Breast epithelium (tissue), 4 donors: ENCODE data around the gene PCDH15. TPM values are rescaled to one million over a fixed set of nuclear protein-coding genes. Genes with fewer than 3 reads are reported as not detected.

Source experiments
- DNase-seq, 2 donors: peaks; one replicate each; pipeline ENCODE4 v3.0.0-alpha.2; 2019; ENCODE audit warnings: low spot score in 2 of 2
- H3K27ac ChIP-seq, 2 donors: fragments of 200-600 bp; sonication (generic) in 1 of 2; one replicate each; pipeline ENCODE4 v1.5.1; 2016 to 2019; ENCODE audit warnings: mild to moderate bottlenecking in 1 of 2
- H3K27me3 ChIP-seq, 2 donors: fragments of 200-600 bp; sonication (generic) in 1 of 2; one replicate each; pipeline versions ENCODE4 v1.5.1 to v1.6.0; 2017 to 2019; ENCODE audit warnings: control low read depth in 1 of 2, mild to moderate bottlenecking in 1 of 2
- H3K36me3 ChIP-seq: fragments of 200-600 bp; one replicate; pipeline ENCODE4 v1.5.1; 2019
- H3K4me1 ChIP-seq, 2 donors: fragments of 200-600 bp; sonication (generic); one replicate each; pipeline ENCODE4 v1.5.1; 2016 to 2019; ENCODE audit warnings: control low read depth in 1 of 2
- H3K4me3 ChIP-seq, 3 donors: fragments of 200-600 bp; sonication (generic); 1 replicate in 2 of 3; 2 replicates in 1 of 3; pipeline ENCODE4 v1.5.1; 2016 to 2019; ENCODE audit warnings: mild to moderate bottlenecking in 3 of 3, moderate library complexity in 2 of 3
- H3K9me3 ChIP-seq, 2 donors: fragments of 200-600 bp; sonication (generic) in 1 of 2; one replicate each; pipeline ENCODE4 v1.5.1; 2016 to 2019; ENCODE audit warnings: control low read depth in 1 of 2
- CTCF ChIP-seq, 3 donors: fragments of 450-650 bp; IDR thresholded peaks; one replicate each; pipeline ENCODE4 v1.5.1; 2016 to 2017; ENCODE audit warnings: antibody characterized with exemption in 3 of 3, mild to moderate bottlenecking in 3 of 3, moderate library complexity in 3 of 3
- POLR2A ChIP-seq: fragments of 450-650 bp; IDR thresholded peaks from one replicate; pipeline ENCODE4 v1.6.1; 2016; ENCODE audit warnings: antibody characterized with exemption, mild to moderate bottlenecking, moderate library complexity
- POLR2AphosphoS5 ChIP-seq, 3 donors: sonication (generic); formaldehyde crosslinking; IDR thresholded peaks; one replicate each; pipeline ENCODE4 v1.6.1; 2017; ENCODE audit warnings: antibody characterized with exemption in 3 of 3
- intact Hi-C: fragments of 100-400 bp; cut with DNase I; formaldehyde crosslinking; loops from one replicate; pipeline ENCODE4 v1.15.1; 2023; ENCODE audit warnings: low total_unique reads
- total RNA-seq, 3 donors: library from RNA; depleted of rRNA; stranded (reverse); fragments of >200 nt; gene quantifications; one replicate each; pipeline ENCODE4 v1.1.0, GENCODE V29; 2016

The PCDH15 gene
- total RNA-seq, 3 donors from 2014 or later: not detected

DNA sequence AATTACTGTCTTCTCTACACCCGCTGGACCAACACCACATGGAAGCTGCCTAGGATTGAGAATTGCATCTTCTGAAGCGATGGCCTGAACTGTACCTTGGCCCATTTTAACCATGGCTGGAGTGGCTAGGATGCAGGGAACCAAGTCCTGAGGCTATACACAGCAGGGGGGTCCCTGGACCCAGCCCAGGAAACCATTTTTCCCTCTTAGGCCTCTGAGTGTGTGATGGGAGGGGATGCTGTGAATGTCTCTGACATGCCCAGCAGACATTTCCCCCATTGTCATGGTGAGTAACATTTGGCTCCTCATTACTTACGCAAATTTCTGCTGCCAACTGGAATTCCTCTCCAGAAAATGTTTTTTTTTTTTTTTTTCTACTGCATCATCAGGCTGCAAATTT, 822.7 kb downstream of the PCDH15 start:
- no peaks in the 10 kb centered on the region for H3K27me3 ChIP-seq
- H3K27ac ChIP-seq: no peak overlapping the region
- H3K36me3 ChIP-seq: no peaks in the 10 kb centered on the region
- H3K4me3 ChIP-seq: no peak overlapping the region
- intact Hi-C loops: no loop called here
- H3K4me1 ChIP-seq: no peaks in the 10 kb centered on the region
- no peak for DNase-seq
- H3K9me3 ChIP-seq: no peaks in the 10 kb centered on the region
- TF ChIP-seq CTCF (IDR thresholded peaks at IDR 0.05) (no peak), POLR2A (no peak), POLR2AphosphoS5 (IDR thresholded peaks at IDR 0.05) (no peak)

DNA sequence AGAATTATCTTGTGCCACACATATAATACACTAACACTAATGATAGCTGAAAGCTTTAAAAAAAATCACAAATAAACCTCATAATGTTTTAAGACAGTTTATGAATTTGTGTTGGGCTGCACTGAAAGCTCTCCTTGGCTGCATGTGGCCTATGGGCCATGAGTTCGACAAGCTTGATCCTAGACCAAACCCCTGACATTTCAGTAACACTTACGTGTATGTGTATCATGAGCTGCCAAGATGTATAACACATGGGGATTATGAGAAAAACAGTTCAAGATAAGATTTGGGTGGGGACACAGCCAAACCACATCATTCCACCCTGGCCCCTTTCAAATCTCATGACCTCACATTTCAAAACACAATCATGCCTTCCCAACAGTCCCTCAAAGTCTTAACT, 823.8 kb downstream of the PCDH15 start:
- Histone ChIP-seq H3K9me3 (no peaks in the 10 kb centered on the region), H3K27me3 (no peaks in the 10 kb centered on the region), H3K36me3 (no peaks in the 10 kb centered on the region), H3K4me3 (no peak overlapping the region), H3K4me1 (no peaks in the 10 kb centered on the region), H3K27ac (no peak overlapping the region)
- intact Hi-C loops: no loop called here
- DNase-seq: no peak
- no peak for TF ChIP-seq POLR2A

DNA sequence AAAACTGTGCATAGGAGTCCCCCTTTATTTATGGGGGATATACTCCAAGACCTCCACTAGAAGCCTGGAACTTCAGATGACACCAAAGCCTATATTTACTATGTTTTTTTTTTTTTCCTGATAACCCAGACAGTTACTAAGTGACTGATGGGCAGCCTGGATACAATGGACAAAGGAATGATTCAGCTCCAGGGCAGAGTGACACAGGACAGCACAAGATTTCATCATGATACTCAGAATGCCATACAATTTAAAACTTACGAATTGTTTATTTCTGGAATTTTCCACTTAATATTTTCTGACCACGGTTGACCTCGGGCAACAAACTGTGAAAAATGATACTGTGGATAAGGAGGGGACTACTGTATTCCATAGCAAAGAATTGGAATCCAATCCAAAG, 843.6 kb downstream of the PCDH15 start:
- no peak for DNase-seq
- intact Hi-C loops: no loop called here

GRCh38 chr10:53955091-53955490, 845.9 kb downstream of the PCDH15 start:
- H3K27me3 ChIP-seq: no peaks in the 10 kb centered on the region
- H3K9me3 ChIP-seq: no peaks in the 10 kb centered on the region
- no peaks in the 10 kb centered on the region for H3K4me1 ChIP-seq
- TF ChIP-seq POLR2AphosphoS5 (IDR thresholded peaks at IDR 0.05) (no peak), POLR2A (no peak), CTCF (IDR thresholded peaks at IDR 0.05) (no peak)
- no peak overlapping the region for H3K27ac ChIP-seq
- no peak for DNase-seq
- no peak overlapping the region for H3K4me3 ChIP-seq
- intact Hi-C loops: no loop called here
- H3K36me3 ChIP-seq: no peaks in the 10 kb centered on the region

More for the DNA sequence above, 843.6 kb downstream of the PCDH15 start:
- H3K4me1 ChIP-seq: no peaks in the 10 kb centered on the region
- H3K36me3 ChIP-seq: no peaks in the 10 kb centered on the region
- TF ChIP-seq CTCF (IDR thresholded peaks at IDR 0.05): no peak
- no peak for TF ChIP-seq POLR2A
- no peak for TF ChIP-seq POLR2AphosphoS5 (IDR thresholded peaks at IDR 0.05)
- no peak overlapping the region for H3K27ac ChIP-seq
- H3K4me3 ChIP-seq: no peak overlapping the region
- no peaks in the 10 kb centered on the region for H3K9me3 ChIP-seq
- H3K27me3 ChIP-seq: no peaks in the 10 kb centered on the region

DNA sequence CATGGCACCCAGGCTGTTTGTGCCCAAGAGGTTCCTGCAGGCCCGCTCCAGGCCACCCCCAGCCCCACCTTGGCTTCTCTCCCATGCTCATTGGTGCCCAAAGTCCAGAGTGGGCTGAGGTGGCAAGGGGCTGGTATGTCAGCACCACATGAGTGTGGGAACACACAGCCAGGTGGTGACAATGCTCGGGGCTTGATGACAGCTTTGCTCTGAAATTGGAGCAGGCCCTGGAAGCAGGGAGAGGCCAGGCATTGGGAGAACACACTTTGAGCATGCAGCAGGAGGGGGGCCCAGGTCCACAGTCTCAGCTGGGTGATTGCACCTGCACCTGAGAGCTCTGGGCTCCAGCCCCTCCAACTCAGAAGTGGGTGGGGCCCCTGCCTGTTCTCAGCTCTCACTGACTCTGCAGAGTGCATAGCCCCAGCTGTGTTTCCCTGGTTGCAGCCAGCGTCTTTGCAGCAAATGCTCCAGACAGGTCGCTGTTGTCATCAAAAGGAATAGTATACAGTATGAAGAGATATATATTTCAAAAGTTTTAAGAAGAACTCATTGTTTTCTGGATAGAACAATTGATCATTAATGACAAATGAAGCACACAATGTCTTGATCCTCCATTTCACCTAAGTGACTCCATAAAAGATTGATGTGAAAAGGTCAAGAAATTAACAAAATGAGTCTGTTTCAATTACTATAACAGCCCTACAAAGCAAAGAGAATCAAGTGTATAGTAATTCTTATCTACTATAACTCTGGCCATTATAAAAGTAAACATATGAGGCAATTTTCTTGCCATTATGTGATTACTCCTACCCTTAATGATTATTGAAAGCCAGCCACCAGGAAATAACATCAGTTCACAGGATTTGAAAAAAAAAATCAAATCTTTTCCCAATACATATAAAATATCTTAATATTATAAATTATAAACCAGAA, 848.1 kb downstream of the PCDH15 start:
- Histone ChIP-seq H3K4me3 (no peak overlapping the region), H3K4me1 (no peaks in the 10 kb centered on the region), H3K27ac (no peak overlapping the region), H3K36me3 (no peaks in the 10 kb centered on the region), H3K9me3 (no peaks in the 10 kb centered on the region), H3K27me3 (no peaks in the 10 kb centered on the region)
- DNase-seq: no peak
- TF ChIP-seq POLR2A (no peak), CTCF (IDR thresholded peaks at IDR 0.05) (no peak), POLR2AphosphoS5 (IDR thresholded peaks at IDR 0.05) (no peak)
- intact Hi-C loops: no loop called here
